GM21360 (cell line): ENCODE data around the gene ZNF385B.

ENCODE experiments used
- ATAC-seq: cut with Tn5 transposase; IDR thresholded peaks from one replicate; pipeline ENCODE4 v1.9.1; 2021; ENCODE audit warnings: mild to moderate bottlenecking, moderate library complexity; ENCODE audit not compliant: unreplicated experiment

Gene ZNF385B

DNA sequence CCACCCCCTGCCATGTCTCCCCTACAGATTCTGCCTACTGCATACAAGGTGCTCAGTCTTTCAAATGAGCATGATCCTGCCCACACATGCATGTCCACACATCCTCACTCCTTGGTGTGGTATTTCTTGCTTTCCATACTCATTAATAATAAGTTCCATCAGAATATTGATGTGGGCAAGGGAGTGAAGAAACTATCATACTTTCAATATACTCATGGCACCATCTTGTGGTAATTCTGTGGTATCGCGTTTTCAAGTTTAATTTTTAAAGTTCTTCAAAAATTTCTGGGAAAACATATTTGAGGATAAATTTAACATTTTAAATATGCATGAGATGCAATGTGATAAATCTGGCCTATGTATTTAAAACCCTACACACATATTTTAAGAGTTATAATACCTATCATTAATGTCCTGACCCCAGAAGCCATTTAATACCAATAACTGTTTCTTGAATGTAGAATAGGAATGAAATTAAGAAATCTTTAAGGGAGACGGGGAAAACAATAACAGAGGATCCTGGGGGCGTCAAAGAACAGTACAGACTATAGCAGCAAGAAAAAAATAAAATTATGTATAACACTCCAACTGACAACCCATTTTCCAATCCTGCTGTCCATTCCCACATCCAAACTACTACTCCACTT lies 110.1 kb downstream of the ZNF385B start:
- no peak for ATAC-seq

GRCh38 chr2:179749210-179749609 lies 112.2 kb downstream of the ZNF385B start:
- ATAC-seq, result no peak

GRCh38 chr2:179746981-179747380 lies 114.4 kb downstream of the ZNF385B start:
- ATAC-seq, result no peak

DNA sequence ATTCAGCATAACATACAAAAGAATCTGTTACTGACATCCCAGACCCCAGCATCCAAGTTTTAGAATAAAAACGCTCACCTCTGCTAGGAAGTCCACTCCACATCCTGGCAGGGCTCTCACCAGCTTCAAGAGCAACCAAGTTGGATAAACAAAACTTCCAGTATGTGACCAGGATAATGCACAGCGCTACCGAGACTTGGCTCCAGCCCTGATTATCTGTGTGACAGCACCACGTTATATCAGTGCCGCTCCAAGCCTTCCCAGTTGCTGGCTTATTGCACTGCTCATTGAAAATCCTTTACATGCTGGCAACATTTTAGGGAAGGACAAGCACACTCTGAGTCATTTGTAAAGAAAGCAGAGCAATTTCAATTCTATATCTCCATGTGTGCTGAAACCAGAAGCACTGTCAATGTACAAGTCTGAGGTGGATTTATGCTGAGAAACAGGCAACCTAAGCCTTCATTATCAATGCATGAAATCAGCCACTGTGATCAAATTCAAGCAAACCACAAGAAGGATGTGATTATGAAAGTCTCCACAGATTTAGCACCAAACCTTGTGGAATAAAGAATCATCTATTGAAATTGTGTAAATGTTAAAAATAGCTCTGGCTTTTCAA lies 115.7 kb downstream of the ZNF385B start:
- no peak for ATAC-seq

DNA sequence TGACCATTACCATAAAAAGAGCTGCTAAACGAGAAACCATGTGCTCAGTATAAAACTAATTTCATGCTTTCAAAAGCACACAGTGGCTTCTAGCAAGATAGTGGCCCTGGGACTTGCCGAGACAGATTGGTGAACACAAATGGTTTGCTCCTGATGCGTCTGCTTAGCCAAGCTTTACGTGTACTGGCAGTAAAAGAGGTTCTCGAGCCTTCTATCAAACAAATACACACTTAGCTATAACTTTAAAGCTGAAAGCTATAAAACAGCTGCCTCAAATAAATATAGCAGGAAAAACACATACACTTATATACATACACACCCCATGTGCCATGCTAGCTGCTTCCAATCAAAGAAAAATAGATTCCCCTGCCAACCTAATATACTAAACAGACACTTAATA lies 117.0 kb downstream of the ZNF385B start:
- no peak for ATAC-seq

- ATAC-seq, result no peak
Measured at GRCh38 chr2:179741317-179741716, 120.1 kb downstream of the ZNF385B start.

DNA sequence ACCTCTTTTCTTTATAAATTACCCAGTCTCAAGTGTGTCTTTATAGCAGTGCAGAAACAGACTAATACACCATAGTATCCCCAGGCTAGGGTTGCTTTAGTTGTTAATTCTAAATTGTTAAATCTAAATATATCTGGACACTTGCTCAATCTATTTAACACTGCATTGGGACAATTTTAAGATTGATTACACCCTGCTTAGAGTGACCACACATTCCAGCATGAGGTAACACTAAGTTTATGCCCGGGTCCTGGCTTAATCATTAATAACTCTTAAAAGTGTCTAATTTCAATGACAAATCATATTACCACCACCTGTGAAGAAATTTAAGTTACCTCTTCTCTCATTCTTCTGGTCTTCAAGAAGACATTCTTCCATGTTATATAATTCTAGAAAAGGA lies 131.4 kb downstream of the ZNF385B start:
- ATAC-seq, result no peak

- ATAC-seq, result no peak
Measured at GRCh38 chr2:179726461-179727180, 134.8 kb downstream of the ZNF385B start.

DNA sequence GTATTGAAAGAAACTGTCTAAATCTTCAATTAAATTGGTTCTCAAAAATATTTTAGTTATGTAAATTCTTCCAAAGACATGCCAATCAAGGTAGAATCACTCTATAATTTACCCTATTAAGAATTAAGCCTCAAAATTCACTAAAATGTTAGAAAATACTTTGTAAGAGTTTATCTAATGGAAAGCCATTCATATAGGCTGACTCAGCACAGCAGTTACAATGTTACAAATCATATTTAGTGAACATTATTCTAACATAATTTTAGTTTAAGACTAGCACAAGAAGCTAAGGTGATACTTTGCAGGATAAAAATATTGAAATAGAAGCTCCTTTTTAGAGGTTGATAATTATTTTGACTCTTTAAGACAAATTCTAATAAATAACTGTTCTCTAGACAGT lies 137.0 kb downstream of the ZNF385B start:
- no peak for ATAC-seq

- no peak for ATAC-seq
Measured at GRCh38 chr2:179720173-179720772, 141.1 kb downstream of the ZNF385B start.

DNA sequence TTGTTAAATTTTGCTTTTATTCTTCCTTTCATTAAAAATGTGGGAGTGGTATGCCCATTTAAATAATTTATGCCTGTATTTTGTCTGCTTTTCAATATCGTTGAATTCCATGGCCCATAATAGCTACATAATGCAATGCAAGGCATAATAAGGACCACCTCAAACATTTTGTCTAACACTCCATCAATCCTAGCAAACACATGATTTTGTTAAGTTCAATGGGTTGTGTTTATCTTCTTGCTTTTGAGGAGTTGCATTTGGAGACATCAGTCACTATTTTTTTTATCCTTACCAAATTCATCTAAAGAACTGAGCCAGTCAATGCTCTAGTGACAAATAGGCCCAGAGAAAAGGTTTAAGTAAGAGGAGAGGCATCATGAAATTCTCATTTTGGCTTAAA lies 145.5 kb downstream of the ZNF385B start:
- ATAC-seq, result no peak

- ATAC-seq, result no peak
Measured at GRCh38 chr2:179715196-179715595, 146.2 kb downstream of the ZNF385B start.

DNA sequence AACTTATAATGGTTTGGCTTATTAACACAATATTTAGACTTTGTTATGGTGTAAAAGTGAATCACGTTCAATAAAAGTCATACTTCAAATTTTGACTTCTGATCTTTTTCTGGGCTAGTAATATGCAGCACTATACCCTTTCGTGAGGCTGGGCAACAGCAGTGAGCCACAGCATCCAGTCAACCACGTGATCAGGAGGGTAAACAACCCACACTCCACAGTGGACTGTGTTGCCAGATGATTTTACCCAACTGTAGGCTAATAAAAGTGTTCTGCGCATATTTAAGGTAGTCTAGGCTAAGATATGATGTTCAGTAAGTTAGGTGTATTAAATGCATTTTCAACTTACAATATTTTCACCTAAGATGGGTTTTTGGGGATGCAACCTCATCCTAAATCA lies 148.6 kb downstream of the ZNF385B start:
- no peak for ATAC-seq

DNA sequence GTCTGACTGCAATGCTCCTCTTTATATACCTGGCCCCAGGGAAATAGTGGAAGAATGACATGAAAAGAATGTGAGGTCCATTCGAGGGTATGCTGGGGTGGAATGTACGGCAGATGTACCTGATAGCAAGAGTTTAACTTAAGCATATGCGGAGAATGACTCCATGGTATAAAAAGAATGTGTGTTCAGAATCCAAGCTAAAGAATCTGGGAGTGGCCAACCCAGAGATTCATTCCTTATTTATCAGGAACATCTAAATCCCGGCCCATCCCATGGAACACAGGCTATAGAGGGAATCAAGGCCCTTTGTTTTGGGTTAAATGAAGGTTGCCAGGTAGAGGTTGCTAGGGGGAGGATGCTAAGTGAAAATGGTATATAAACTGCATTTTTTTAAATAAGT lies 150.0 kb downstream of the ZNF385B start:
- no peak for ATAC-seq

DNA sequence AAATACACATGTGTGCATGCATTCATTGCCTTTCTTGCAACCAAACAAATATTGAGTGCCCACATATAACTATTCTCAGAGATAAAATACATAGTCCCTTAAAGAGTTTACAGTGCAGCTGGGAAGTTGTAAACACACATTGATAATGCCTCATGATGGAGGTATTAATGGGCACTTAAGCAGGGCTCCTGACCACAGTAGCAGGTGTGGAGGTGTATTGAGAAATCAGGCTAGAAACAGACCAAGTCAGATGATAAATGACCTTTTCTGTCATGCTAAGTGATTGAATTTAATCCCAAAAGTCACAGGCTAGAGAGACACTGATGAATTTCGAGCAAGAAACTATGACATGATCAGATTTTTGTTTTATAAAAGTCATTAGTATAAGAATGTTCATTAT lies 157.7 kb downstream of the ZNF385B start:
- ATAC-seq, result no peak

GRCh38 chr2:179702912-179703311 lies 158.5 kb downstream of the ZNF385B start:
- ATAC-seq, result no peak

- no peak for ATAC-seq
Measured at GRCh38 chr2:179701524-179702110, 159.8 kb downstream of the ZNF385B start.

- no peak for ATAC-seq
Measured at GRCh38 chr2:179695486-179695885, 165.9 kb downstream of the ZNF385B start.

- ATAC-seq, result no peak
Measured at GRCh38 chr2:179694963-179695362, 166.4 kb downstream of the ZNF385B start.

GRCh38 chr2:179692610-179693009 lies 168.8 kb downstream of the ZNF385B start:
- no peak for ATAC-seq

DNA sequence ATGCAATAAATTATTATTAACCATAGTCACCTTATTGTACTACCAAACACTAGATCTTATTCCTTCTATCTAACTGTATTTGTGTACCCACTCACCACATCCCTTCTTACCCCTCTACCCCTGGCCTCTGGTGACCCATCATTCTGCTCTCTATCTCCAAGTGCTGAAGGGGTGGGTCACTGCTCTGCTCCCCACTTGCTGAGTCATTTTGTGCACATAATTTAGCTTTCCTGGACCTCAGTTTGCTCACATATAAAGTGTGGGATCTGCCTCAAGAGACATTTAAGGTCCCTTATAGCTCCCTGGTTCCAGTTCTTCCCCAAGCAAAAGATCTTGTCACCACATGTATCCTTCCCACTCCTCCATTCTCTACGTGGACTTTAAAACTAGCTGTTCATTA lies 169.4 kb downstream of the ZNF385B start:
- ATAC-seq, result no peak
